Upper lobe of right lung (tissue), 1 donor: Measurements from ENCODE around the gene CNTNAP2. TPM values are rescaled to one million over a fixed set of nuclear protein-coding genes. Genes with fewer than 3 reads are reported as not detected.

Source experiments
- ATAC-seq: fragments of 200-7000 bp; cut with Tn5 transposase; one replicate; pipeline ENCODE4 v1.9.1; 2020; ENCODE audit warnings: mild to moderate bottlenecking, moderate library complexity
- DNase-seq: peaks from one replicate; pipeline ENCODE4 v3.0.0-alpha.2; 2020
- H3K27ac ChIP-seq: fragments of 200-600 bp; one replicate; pipeline ENCODE4 v1.8.0; 2022
- H3K27me3 ChIP-seq: fragments of 200-600 bp; one replicate; pipeline ENCODE4 v1.8.0; 2022; ENCODE audit warnings: mild to moderate bottlenecking
- H3K36me3 ChIP-seq: fragments of 200-600 bp; one replicate; pipeline ENCODE4 v1.8.0; 2022
- H3K4me1 ChIP-seq: fragments of 200-600 bp; one replicate; pipeline ENCODE4 v1.8.0; 2022
- H3K4me3 ChIP-seq: fragments of 200-600 bp; one replicate; pipeline ENCODE4 v1.8.0; 2022; ENCODE audit warnings: mild to moderate bottlenecking
- H3K9me3 ChIP-seq: fragments of 200-600 bp; one replicate; pipeline ENCODE4 v1.8.0; 2022
- intact Hi-C: fragments of 100-400 bp; cut with DNase I; formaldehyde crosslinking; loops from one replicate; pipeline ENCODE4 v1.11.0; 2022
- total RNA-seq: library from RNA; stranded (reverse); fragmentation: NEBNext Ultra II Directional; extraction: Animal tissue kit (Norgen Biotek cat#: 25700); gene quantifications from one replicate; pipeline ENCODE4 v1.2.1, GENCODE V29; 2021
- TF ChIP-seq, protein P1 (sequence below): fragments of 200-600 bp; IDR thresholded peaks from one replicate; pipeline ENCODE4 v1.8.0; 2022; ENCODE audit warnings: antibody characterized with exemption
- donor health status: DM: no; HTN: yes; CAD: no; lungs with severe emphysema.

CNTNAP2 gene
- total RNA-seq, 1 donor from 2014 or later: 0.41 TPM

- H3K4me1 ChIP-seq: no peaks in the 10 kb centered on the region
- no peak overlapping the region for H3K4me3 ChIP-seq
- TF ChIP-seq, protein P1, sequence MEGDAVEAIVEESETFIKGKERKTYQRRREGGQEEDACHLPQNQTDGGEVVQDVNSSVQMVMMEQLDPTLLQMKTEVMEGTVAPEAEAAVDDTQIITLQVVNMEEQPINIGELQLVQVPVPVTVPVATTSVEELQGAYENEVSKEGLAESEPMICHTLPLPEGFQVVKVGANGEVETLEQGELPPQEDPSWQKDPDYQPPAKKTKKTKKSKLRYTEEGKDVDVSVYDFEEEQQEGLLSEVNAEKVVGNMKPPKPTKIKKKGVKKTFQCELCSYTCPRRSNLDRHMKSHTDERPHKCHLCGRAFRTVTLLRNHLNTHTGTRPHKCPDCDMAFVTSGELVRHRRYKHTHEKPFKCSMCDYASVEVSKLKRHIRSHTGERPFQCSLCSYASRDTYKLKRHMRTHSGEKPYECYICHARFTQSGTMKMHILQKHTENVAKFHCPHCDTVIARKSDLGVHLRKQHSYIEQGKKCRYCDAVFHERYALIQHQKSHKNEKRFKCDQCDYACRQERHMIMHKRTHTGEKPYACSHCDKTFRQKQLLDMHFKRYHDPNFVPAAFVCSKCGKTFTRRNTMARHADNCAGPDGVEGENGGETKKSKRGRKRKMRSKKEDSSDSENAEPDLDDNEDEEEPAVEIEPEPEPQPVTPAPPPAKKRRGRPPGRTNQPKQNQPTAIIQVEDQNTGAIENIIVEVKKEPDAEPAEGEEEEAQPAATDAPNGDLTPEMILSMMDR: no peak
- H3K27ac ChIP-seq: no peak overlapping the region
- H3K27me3 ChIP-seq: no peaks in the 10 kb centered on the region
- ATAC-seq: no peak
- no peaks in the 10 kb centered on the region for H3K9me3 ChIP-seq
- DNase-seq: no peak
- intact Hi-C loops: no loop called here
- no peaks in the 10 kb centered on the region for H3K36me3 ChIP-seq
Observed at GRCh38 chr7:148362541-148362940, 2245.9 kb downstream of the CNTNAP2 start.

- TF ChIP-seq, protein P1: no peak
- no peak for ATAC-seq
- no peaks in the 10 kb centered on the region for H3K36me3 ChIP-seq
Observed at GRCh38 chr7:148367731-148368475, 2251.3 kb downstream of the CNTNAP2 start.

GRCh38 chr7:148368562-148368961 lies 2252.0 kb downstream of the CNTNAP2 start:
- TF ChIP-seq, protein P1: no peak
- H3K9me3 ChIP-seq: no peaks in the 10 kb centered on the region
- ATAC-seq (no peak), DNase-seq (no peak)
- intact Hi-C loops: no loop called here
- H3K27me3 ChIP-seq: no peaks in the 10 kb centered on the region
- no peaks in the 10 kb centered on the region for H3K36me3 ChIP-seq
- no peaks in the 10 kb centered on the region for H3K4me1 ChIP-seq
- H3K4me3 ChIP-seq: no peak overlapping the region
- H3K27ac ChIP-seq: no peak overlapping the region

More at GRCh38 chr7:148367731-148368475, 2251.3 kb downstream of the CNTNAP2 start:
- intact Hi-C loops: no loop called here
- DNase-seq: no peak
- Histone ChIP-seq H3K9me3 (no peaks in the 10 kb centered on the region), H3K4me1 (no peaks in the 10 kb centered on the region), H3K4me3 (no peak overlapping the region), H3K27me3 (no peaks in the 10 kb centered on the region), H3K27ac (no peak overlapping the region)

DNA sequence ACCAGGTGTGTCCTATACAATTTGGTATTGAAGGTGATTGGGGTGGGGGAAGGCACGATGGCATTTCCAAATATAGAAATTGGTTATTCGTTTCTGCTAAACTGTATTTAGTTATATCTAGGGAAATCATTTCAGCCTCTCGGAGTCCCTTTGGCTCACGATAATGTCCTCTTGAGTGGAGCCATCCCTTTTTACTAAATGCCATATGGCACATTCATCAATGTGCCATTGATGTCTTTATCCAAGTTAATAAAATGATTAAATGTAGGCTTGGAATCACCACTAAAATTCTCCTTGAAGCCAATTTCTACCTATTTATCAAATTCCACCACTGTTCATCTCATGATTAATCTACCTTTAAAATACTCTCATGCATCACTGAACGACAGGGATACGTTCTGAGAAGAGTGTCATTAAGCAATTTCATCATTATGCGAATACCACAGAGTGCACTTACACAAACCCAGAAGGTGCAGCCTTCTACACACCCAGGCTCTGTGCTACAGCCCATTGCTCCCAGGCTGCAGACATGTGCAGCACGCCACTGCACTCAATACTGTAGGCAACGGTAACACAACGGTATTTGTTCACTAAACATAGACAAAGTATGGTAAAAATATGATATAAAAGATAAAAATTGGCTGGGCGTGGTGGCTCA lies 2254.8 kb downstream of the CNTNAP2 start:
- Histone ChIP-seq H3K27ac (no peak overlapping the region), H3K36me3 (no peaks in the 10 kb centered on the region), H3K4me3 (no peak overlapping the region), H3K9me3 (no peaks in the 10 kb centered on the region), H3K4me1 (no peaks in the 10 kb centered on the region), H3K27me3 (no peaks in the 10 kb centered on the region)
- ATAC-seq (no peak), DNase-seq (no peak)
- intact Hi-C loops: no loop called here
- TF ChIP-seq, protein P1: no peak

DNA sequence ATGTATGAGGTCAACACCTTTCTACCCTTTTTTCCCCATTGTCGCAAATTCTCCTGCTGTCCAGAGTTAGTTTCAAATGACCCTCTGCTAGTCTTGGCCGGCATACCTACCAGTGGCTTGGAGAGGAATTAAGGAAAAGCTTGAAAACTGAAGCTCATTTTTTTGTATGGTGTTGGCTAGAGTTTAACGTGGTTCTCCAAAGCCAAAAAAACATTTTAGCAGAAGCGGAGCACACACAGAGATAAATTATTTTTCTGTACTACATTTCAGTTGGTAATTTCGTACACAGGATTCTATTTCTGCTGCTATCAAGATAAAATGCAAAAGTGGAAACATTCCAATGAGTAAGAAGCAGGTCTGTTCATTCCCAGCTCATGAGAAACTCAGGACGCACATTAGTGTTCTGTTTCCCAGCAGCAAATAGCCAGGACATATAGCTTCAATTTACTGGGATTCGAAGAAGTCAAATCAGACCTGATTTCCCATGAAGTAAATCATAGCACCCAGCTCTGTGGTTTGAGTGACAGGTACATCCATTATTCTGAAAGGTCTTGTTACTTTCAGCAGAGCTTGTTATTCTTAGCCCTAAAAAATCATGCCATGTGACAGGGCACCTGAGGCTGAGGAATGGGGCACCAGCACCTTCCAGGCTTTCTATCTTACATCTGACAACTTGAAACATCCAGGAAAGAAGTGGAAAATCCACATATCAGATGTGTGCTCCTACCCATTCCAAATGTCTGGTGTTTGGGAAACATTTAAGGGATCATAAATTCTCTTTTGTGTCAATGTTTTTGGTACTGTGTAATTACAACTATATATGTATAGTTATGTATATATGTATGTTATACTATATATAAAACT lies 2258.0 kb downstream of the CNTNAP2 start:
- H3K9me3 ChIP-seq: no peaks in the 10 kb centered on the region
- no peak for ATAC-seq
- no peaks in the 10 kb centered on the region for H3K4me1 ChIP-seq
- H3K27me3 ChIP-seq: no peaks in the 10 kb centered on the region
- no peaks in the 10 kb centered on the region for H3K36me3 ChIP-seq
- no peak overlapping the region for H3K27ac ChIP-seq
- no peak for DNase-seq
- TF ChIP-seq, protein P1: no peak
- H3K4me3 ChIP-seq: no peak overlapping the region
- intact Hi-C loops: no loop called here
